ENCODE data around the gene BCOR.

The BCOR gene

DNA sequence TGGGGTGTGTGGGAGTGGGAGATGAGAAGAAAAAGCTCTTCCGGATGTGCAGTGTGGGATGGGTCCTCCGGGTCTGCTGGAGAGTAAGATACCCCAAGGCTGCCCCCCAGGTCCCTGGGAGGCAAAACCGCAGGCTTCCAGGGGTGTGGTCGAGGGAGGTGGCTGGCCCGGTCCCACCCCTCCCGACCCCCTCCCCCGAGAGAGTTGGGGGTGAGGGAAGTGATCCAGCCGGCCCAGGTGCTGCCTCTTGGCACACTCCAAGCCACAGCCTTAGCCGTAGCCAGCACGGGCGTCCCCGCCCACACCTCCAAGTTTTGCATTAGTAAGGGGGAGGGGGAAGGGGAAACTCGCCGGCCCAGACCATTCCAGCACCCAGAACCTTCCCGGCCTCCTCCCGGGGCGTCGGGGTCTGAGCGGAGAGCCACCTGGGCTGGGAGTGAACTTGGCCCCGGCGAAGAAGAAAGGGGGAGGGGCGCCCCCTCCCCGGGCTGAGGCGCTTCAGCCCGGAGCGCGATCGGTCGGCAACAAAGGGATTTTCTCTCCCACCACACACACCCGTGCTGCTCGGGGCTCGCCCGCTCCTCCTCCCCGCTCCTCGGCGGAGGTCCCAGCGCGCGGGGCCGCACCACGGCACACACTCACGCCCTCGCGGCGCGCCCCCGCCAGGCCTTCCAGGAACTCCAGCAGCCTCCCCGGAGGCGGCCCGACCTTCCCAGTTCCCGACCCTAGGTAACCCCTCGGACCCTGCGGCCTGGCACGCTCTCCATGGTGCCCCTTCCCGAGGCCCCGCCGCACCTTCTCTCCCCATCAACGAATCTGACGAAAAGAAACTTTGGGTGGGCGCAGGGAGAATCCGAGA is 14.4 kb downstream of the BCOR start:
- DNase-seq, result no peak

DNA sequence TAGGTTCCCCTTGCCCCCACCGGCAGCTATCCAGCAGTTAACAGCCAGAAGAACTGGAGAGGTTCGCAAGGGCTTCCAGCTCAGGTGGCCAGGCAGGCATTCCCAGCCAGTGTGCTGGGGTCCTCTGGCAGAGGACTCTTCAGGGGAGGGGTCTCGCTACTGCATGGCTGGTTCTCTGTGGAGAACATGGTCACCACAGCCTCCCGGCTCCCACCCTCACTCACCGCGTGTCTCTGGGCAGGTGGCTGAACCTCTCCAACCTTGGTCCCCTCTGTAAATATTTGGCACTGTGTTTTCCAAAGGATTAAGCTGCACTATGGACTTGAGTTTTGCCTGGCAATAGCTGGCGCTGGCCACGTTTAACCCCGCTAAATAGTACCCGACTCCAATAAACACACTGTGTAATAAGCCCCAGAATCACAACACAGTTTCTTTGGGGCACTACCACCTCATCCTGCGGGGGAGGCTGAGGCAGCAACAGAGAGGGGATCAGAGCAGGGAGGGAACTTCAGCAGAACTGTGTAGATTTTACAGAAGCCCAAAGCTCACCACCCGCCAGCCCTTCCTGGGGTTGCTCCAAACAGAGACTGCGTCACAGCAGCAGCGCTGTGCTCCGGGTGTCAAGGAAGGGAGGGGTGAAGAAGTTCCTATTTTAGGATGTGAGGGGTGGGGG is 15.2 kb downstream of the BCOR start:
- no peak for DNase-seq

DNA sequence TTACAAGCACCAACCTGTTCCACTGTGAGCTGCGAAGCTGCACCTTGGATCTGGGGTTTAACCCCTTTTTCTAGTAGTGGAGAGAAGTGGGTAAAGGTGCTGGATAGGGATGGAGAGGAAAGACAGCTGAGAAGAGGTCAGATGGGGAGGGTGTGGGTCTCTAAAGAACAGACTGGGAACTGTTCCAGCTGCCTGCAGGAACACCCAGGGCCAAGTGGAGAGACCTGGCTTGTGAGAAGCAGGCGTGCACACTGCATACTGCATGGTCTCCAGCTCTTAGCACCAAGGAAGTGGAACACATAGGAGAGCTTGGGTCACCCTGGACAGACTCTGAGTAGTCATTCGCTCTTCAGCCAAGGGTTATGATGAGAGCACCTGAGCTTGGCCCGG is 16.1 kb downstream of the BCOR start:
- DNase-seq, result no peak

DNA sequence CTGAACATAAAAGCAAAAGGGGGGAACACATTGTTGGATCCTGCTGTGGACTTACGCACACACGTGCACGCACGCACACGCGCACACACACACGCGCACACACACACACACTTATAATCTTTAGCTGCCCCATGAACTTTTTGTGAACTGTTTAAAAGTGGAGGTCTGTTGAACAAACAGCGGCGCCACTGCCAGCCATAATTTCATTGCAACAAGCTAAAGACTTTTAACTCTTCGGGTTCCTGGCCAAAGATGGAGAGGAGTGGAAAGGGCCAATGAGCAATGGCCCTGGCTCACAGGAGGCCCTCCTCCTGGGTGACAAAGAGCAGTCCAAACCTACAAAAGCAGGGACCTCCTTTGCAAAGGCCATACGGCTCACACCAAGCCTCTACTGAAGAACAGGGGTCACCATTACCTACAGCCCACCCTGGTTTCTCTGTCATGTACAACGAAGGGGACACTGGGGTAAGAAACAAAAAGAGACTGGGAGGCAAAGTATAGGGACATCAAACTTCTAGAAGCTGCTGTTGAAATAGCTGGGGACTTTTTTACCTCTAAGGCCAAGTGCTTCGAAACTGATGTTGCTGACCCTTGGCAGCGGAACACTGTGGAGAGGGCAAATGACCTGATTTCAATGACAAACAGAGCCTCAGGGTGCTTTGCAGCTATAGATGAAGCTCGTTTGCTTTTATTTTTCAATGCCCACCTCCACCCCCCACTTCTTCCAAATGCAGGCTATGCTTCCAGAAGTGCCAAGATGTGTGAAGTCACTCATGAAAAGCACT is 16.7 kb downstream of the BCOR start:
- DNase-seq, result no peak

DNA sequence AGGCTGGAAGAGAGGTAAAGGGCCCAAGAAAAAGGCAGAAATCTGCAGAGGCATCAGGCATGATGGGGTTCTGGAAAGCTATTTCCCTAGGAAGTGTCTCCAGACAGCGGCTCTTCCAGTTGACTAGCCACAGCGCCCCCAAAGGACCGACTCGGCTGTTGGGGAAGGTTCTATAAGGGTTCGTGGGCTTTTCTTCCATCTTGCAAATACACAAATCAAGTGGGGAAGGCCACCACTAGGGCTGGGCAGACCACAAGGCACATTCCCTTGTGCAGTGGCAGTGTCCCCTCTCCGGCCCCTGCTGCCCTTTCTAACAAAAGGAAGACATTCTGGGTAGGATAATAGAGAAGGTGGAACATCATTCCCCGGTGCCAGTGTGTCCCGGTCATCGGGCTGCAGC is 18.2 kb downstream of the BCOR start:
- no peak for DNase-seq

DNA sequence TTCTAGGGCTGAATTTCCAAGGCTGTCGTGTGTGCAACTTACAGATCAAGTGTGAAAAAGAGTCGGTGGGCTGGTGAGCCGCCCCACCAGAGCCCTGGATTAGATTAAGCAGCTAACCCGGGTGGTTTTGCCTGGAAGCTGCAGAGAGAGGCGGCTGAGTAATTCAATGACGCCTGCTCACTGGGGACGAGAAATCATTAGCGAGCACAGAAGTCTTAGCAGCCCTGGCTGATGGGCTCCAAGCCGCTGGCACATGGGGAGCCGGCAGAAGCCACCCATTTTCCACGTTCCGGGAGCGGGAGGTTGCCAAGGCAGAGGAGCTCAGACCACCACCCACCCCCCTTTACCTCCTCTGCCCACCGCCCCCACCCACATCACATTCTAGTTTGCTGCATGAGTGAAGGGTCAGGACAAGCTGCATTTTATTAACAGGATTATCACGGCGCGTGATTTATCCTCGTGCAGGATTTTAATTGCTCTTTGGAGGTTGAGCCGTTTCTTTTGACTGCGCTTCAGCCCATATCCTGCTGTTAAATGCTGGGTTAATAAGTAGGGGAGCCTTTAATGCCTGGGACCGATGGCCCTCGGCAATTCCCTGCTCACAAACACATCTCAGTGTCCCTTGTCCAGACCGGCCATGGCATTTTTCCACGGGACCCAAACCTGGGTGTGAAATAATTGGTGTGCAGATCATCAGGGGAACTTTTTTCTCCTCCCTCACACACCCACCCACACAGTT is 19.1 kb downstream of the BCOR start:
- no peak for DNase-seq

DNA sequence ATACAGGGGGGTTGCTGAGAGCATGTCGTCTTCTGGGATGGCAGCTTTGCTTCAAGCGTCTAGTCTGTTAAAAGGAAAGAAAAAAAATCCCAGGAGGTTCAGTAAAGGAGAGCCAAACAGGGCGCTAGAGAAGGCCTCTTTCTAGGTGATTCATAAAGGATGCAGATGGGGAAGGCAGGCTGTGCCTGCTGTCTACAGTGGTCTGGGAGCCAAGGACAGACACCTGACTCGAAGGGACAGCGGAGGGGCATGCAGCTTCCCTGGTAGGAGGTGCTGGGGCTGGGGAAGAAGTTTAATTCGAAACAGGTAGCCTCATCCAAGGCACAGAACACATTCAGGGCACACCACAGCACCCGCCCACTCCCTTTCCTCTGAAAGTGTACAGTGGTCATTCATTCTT is 19.9 kb downstream of the BCOR start:
- DNase-seq, result no peak

DNA sequence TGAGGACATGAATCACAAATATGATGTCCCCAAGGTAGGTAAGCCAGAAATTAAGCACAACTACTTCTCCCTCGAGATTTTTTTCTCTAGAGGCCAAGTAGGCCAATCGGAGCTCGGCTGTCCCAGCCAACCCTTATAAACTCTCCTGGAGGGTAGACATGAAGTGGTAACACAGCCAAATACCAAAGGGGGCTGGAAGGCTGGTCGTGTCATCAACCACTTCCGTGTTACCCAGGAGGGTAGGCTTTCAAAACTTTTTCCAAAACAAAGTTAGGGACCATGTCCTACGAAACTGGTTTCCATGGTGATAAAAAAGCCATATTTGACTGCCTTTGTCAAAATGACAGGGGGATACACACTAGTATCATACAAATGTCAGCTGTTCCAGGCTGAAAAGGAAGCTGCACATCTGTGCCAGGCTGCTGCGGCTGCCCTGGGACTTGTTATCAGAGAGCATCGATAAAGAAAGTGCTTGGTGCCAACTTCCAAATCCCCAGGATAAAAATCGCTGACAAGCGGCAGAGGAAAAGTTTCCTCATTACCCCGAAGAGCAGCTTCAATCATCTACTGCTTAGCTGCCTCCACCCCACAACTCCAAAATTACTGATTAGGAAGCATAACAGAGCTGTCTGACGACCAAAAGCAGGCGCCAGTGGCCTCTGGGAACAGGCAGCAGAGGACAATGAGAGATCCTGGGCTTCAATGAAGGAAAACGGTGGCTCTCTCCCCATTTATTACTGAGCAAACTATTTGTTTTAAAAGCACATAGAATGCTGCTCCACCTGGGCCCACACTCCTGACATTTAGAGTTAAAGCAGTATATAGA is 20.8 kb downstream of the BCOR start:
- DNase-seq, result no peak

DNA sequence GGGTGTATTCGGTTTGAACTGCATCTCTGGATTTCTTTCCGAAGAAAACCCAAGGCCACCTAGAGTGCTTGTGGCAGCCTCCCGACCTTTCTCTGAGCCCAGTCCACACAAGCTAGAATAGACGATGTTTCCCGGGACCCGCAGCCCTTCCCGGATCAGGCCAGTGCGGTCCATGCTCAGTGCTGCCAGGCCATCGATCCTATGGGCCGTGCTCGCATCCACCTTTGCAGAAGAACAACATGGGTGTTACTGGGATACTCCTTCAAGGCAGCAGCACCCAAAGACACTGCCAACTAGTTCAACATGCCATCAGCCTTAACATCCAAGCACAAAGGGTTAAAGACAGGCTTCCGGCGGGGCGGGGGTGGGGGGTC is 22.8 kb downstream of the BCOR start:
- DNase-seq, result no peak

DNA sequence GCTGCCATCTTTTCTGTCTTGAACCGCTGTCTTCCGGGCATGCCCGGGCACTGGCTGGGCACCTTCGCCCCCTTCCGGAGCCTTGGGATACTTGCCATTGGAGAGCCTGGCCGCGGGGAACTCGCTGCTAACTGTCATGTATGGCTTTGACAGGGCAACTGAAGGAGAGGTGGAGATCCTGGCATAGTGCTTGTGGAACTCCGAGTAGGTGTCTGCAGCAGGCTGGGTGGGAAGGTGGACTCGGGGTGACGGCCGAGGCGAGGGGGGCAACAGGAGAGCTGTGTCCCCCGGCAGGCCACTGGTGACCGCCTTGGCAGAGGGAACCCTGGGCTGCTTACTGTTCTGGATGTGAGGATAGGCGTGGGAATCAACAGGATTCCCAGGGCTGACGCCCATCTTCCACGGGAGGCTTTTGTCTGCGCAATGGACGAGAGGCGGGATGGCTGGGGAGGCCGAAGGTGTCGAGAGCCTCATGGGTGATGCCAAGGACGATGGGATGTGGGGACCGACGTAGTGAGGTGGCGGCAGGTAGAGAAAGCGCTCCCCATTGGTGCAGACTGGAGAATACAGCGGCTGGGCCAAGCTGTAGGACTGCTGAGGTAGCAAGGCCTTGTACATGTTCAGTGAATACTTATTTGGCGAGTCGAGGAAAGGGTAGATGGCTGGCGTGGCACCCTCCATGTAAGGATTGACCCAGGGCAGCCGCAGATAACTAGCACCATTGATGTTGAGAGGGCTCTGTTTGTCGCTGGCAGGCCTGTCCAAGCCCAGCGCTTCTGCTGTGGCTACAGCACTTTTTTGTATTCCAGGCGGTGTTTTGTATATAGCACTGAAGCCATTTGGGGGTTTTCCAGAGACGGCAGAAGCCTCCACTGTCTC is 23.4 kb downstream of the BCOR start:
- DNase-seq, result no peak

DNA sequence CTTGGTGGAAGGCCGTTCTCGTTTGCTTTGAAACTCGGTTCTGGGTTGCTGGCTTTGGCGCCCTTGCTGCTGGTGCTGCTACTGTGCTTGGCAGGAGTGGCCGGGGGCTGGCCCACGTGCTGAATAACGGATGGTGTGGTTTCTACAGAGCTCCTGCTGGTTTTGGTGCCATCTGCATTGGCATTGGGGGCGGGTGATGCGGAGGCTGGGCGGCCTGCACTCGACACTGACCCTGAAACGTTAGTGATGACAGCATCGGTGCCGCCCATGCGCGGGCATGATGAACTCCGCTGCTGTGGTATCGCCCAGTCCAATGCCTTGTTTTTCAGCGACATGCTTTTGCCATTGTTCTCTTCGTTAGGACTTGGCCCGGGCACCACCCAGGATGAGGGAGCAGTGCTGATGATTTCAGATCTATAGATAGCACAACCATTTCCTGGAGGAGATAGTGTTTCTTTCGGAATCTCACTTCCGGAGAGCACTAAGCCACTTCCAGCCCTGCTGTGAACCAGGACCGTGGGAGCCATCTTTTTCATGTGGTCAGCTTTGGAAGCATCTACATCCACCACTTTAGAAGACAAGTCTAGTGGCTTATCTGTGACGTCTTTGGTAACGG is 24.2 kb downstream of the BCOR start:
- no peak for DNase-seq

DNA sequence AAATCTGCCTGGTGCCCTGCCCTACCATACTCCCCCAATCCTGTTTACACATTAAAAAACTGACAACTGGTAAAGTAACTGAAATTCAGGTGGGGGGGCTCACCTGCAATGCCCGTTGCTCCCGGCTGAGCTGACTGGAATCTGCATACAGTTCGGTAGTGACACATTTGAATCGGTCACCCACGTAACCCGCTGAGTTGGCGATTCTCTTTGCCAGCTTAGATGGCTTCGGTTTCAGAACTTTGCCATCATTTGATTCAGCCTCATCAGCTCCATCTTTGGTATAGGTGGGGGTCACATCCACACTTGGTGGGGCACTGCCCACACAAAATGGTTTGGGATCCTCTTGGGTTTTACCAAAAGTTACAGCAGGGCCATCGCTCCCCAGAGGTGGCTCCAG is 25.5 kb downstream of the BCOR start:
- no peak for DNase-seq

DNA sequence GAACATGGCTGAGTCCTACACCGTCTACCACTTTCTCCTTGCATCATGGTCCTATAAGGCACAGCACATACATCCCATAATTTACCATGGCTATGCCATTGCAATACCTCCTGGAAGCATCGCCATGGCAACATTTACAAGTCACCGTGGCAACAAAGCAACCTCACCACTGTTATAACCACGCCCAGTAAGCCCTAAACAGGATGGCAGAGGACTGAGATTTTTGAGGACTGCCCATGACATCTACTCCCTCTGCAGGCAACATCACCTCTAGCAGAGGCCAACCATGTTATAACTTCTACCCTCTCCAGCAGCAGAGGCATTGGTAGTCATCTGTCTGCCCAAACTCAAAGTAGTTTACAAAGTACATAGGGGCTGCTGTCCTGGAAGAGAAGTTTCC is 29.7 kb downstream of the BCOR start:
- peak; percentile 36 for DNase-seq

DNA sequence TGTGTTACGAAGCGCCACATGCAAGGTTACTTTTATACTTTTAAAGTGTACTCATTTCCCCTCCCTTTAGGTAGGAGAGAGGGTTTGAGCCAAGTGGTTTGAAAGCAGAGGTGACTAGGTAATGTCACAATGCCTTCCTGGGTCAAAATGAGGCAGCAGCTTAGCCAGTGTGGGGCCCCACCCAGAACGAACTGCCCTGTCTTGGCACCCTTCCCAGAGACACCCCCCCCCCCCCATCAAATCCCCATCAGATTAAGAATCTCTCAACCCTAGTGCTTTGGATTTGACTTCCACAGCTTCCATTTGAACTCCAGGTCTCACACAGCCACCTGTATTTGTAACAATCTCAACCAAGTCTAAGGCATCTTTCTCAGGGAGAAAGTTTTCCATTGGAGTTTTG is 31.1 kb downstream of the BCOR start:
- DNase-seq, result no peak

DNA sequence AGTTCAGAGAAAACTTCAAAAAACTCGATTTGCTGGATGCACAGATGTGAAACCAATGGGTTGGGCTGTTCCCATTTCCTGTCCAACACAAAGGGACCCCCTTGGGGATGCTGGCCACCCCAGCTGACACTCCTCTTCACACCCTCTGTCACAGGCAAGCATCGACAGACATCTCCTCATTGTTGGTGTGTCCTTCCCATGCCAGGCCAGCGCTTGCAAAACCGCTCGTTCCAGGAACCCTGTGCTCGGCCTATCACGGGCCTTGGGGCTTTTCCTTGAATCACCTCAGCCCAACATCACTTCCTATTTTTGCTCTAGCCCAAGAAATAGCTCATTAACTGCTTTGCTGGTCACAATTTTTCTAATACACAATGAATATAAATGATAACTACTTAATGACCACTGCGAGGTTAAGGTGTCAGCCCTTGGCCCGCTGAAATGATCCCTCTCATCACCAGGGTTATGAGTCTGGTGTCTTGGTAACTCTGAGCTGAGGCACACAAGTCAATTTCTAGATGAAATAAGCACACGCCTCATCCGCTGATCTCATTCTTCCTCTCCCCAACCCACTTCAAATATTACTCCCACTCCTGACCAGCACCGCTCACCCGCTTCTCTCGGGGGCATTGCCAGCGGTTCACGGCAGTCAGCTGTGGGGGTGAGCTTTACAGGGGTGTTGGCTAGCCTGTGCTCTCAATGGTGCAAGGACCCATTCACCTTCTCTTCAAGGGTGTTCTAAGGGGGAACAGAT is 32.3 kb downstream of the BCOR start:
- no peak for DNase-seq

DNA sequence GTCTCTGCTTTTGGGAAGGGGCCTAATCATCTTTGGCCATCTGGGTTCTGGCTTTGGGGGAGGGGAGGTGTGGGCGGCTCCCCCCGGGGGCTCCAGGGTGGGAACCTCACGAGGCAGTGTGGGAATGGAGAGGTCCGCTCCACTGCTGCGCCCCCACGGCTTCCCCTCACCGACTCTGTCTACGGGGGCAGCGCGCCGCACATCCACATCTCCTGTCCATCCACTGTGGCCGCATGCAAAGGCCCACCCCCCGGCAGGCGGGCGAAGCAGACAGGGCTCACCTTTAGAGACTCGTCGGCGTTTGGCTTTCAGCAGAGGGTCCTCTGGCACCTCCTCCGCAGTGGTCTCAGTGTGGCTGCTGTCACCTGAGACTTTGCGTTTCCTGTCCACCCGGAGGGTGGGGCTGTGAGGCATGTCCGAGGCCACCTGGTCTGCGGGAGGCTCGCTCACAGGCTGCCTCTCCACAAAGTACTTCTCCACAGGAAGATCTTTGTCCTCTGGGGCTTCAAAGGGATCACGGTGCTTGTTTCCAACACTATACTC is 33.6 kb downstream of the BCOR start:
- DNase-seq, result no peak

DNA sequence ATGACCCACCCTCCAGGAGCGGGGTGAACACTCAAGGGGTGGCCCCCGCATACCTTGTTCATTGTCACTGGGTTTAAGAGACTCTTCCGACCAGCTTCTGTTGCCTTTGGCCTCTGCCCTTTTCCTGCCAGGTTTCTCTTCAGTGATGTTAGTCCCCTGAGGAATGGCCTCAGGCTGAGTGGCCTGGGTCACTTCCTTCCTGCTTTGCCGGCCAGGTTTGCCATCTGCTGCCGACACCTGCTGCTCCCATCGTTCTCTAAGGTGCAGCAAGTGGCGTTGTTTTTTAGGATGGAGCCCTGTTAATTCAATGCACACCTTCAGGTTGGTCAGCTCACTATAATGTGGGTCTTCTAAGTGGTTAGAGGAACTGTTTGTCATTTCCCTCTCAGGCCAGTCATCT is 34.2 kb downstream of the BCOR start:
- DNase-seq, result no peak

DNA sequence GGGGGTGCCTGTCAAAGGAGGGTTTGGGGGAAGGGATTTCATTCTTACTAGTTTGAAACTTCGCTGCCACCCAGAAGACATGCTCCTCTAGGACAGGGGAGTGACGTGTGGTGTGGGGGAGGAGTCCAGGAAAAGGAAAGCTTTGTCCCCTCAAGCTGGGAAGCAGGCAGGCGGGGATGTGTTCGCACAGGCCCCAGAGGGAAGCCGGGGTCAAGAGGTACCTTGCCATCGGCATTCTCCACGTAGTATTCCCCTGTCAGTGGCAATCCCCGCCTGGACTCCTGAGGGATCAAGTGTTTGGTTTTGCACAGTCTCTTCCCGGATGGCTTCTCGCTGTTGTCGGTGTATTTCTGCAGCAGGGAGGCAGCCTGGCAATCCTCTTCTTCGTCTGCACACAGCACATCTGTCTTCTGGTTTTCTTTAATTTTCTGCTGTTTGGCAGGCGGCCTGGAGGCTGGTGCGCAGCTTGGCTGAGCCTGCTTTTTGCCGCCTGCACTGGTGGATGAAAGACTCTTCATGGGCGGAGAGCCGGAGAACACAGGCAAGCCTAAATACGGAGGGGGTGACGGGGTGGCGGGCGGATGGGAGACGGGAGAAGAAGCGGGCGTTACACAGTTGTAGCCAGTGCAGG is 35.1 kb downstream of the BCOR start:
- no peak for DNase-seq

DNA sequence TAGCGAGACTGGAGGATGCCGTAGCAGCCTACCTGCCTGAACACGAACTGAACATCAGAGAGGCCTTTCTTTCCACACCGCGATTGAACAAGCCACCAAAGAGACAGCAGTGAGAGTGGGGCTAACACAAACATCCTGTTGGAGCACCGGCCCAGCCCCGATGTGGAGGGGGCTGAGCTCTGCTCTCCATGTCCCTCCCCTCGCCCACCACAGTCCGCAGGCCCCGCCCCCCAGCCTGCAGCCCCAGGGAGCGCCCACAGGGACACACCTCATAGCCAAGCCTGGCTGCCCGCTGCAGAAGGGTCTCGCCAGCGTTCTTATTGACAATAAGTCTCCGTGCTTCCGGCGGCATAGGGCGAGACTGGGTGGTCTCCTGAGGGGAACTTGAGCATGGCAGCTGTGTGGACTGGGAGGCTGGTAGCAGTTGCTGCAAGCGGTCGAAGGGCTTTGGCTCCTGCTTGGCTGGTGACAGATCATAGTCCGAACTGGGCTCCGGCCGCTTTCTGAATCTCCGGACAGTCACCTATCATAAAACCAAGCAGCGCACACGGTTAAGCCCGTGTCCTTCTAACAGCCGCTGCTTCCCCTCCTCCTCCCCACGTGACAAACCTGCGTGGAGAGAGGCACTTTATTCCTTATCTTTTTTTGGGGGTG is 35.8 kb downstream of the BCOR start:
- DNase-seq, result peak; percentile 7

Data from CD4-positive, alpha-beta T cell treated with Interferon gamma for 1 hour (primary cell).